ENCODE data around the gene SLCO2A1. TPM values are rescaled to one million over a fixed set of nuclear protein-coding genes. Genes with fewer than 3 reads are reported as not detected.

SLCO2A1 gene
- total RNA-seq, 1 donor from 2014 or later, result 0.33 TPM

GRCh38 chr3:134027631-134028030, 2.1 kb downstream of the SLCO2A1 start:
- Mint-ChIP-seq H3K27ac (ENCODE audit: unreplicated experiment) (no peak overlapping the region), H3K4me1 (peaks cover 8% of the 10 kb centered on the region), H3K4me3 (no peak overlapping the region), H3K27me3 (ENCODE audit: low read depth) (peaks cover 57% of the 10 kb centered on the region), H3K36me3 (ENCODE audit: low read depth) (no peaks in the 10 kb centered on the region), H3K9me3 (no peaks in the 10 kb centered on the region)
- no peak for DNase-seq (ENCODE audit: low read depth, low spot score)
- TF ChIP-seq, protein P1, sequence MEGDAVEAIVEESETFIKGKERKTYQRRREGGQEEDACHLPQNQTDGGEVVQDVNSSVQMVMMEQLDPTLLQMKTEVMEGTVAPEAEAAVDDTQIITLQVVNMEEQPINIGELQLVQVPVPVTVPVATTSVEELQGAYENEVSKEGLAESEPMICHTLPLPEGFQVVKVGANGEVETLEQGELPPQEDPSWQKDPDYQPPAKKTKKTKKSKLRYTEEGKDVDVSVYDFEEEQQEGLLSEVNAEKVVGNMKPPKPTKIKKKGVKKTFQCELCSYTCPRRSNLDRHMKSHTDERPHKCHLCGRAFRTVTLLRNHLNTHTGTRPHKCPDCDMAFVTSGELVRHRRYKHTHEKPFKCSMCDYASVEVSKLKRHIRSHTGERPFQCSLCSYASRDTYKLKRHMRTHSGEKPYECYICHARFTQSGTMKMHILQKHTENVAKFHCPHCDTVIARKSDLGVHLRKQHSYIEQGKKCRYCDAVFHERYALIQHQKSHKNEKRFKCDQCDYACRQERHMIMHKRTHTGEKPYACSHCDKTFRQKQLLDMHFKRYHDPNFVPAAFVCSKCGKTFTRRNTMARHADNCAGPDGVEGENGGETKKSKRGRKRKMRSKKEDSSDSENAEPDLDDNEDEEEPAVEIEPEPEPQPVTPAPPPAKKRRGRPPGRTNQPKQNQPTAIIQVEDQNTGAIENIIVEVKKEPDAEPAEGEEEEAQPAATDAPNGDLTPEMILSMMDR (conservative IDR thresholded peaks at IDR 0.05), result no peak

DNA sequence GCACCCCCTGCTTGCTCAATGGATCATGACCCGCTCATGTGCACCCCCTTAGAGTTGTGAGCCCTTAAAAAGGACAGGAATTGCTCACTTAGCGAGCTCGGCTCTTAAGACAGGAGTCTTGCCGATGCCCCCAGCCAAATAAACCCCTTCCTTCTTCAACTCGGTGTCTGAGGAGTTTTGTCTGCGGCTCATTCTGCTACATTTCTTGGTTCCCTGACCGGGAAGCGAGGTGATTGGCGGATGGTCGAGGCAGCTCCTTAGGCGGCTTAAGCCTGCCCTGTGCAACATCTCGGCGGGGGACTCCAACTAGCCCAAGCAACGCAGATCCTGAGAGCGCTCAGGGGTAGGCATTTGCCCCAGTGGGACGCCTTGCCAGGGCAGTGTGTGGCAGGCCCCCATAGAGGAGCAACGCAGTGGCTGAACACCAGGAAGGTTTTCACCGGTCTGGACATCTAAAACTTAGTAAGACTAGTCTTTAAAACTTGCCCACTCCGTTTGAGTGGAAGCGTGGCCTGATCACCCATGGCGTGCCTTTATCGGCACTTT, 9.5 kb downstream of the SLCO2A1 start:
- Mint-ChIP-seq H3K4me1 (no peaks in the 10 kb centered on the region), H3K27ac (ENCODE audit: unreplicated experiment) (no peak overlapping the region), H3K4me3 (no peak overlapping the region), H3K9me3 (peaks cover 4% of the 10 kb centered on the region), H3K36me3 (ENCODE audit: low read depth) (no peaks in the 10 kb centered on the region), H3K27me3 (ENCODE audit: low read depth) (peaks cover under 1% of the 10 kb centered on the region)
- DNase-seq (ENCODE audit: low read depth, low spot score), result no peak
- TF ChIP-seq, protein P1 (conservative IDR thresholded peaks at IDR 0.05), result no peak

GRCh38 chr3:134018850-134019249, 10.9 kb downstream of the SLCO2A1 start:
- TF ChIP-seq, protein P1 (conservative IDR thresholded peaks at IDR 0.05), result no peak

GRCh38 chr3:134018406-134018805, 11.3 kb downstream of the SLCO2A1 start:
- H3K36me3 Mint-ChIP-seq (ENCODE audit: low read depth), result no peaks in the 10 kb centered on the region
- H3K27me3 Mint-ChIP-seq (ENCODE audit: low read depth), result no peaks in the 10 kb centered on the region
- H3K4me3 Mint-ChIP-seq, result no peak overlapping the region
- no peak overlapping the region for H3K27ac Mint-ChIP-seq (ENCODE audit: unreplicated experiment)
- H3K9me3 Mint-ChIP-seq, result peaks cover 4% of the 10 kb centered on the region
- H3K4me1 Mint-ChIP-seq, result no peaks in the 10 kb centered on the region
- TF ChIP-seq, protein P1 (conservative IDR thresholded peaks at IDR 0.05), result no peak
- DNase-seq (ENCODE audit: low read depth, low spot score), result no peak

More at GRCh38 chr3:134018850-134019249, 10.9 kb downstream of the SLCO2A1 start:
- no peaks in the 10 kb centered on the region for H3K27me3 Mint-ChIP-seq (ENCODE audit: low read depth)
- DNase-seq (ENCODE audit: low read depth, low spot score), result no peak
- no peaks in the 10 kb centered on the region for H3K36me3 Mint-ChIP-seq (ENCODE audit: low read depth)
- H3K4me3 Mint-ChIP-seq, result no peak overlapping the region
- no peak overlapping the region for H3K27ac Mint-ChIP-seq (ENCODE audit: unreplicated experiment)
- no peaks in the 10 kb centered on the region for H3K4me1 Mint-ChIP-seq
- peaks cover 4% of the 10 kb centered on the region for H3K9me3 Mint-ChIP-seq

GRCh38 chr3:134017490-134017889, 12.2 kb downstream of the SLCO2A1 start:
- Mint-ChIP-seq H3K4me3 (no peak overlapping the region), H3K27me3 (ENCODE audit: low read depth) (no peaks in the 10 kb centered on the region), H3K4me1 (no peaks in the 10 kb centered on the region), H3K9me3 (peaks cover 4% of the 10 kb centered on the region), H3K36me3 (ENCODE audit: low read depth) (no peaks in the 10 kb centered on the region), H3K27ac (ENCODE audit: unreplicated experiment) (no peak overlapping the region)
- no peak for DNase-seq (ENCODE audit: low read depth, low spot score)
- TF ChIP-seq, protein P1 (conservative IDR thresholded peaks at IDR 0.05), result no peak

Data from neural crest cell (in vitro differentiated cells).